Neural cell (in vitro differentiated cells): ENCODE measurements around the gene TP53I11. TPM values are rescaled to one million over a fixed set of nuclear protein-coding genes. Genes with fewer than 3 reads are reported as not detected.

Experiments
- H2AFZ ChIP-seq: fragments of 200-600, 300-800 bp; sonication (generic), shearing (Covaris generic); 2 replicates; pipeline ENCODE4 v1.6.0; 2014; ENCODE audit warnings: low read depth, mild to moderate bottlenecking, antibody characterized with exemption, low read length, moderate library complexity
- H3F3A ChIP-seq: fragments of 200-600 bp; shearing (Covaris generic); 2 replicates; pipeline ENCODE4 v1.6.1; 2016; ENCODE audit warnings: mild to moderate bottlenecking, moderate library complexity, mixed read lengths, antibody characterized with exemption, low read length; ENCODE audit not compliant: insufficient read depth, poor library complexity, severe bottlenecking
- H3K27ac ChIP-seq: fragments of 200-600, 300-800 bp; sonication (generic), shearing (Covaris generic); 2 replicates; pipeline ENCODE4 v1.5.1; 2014; ENCODE audit warnings: mild to moderate bottlenecking, low read length, moderate library complexity
- H3K27me3 ChIP-seq: fragments of 300-800, 200-600 bp; sonication (generic), shearing (Covaris generic); 2 replicates; pipeline ENCODE4 v1.6.0; 2014; ENCODE audit warnings: mild to moderate bottlenecking, low read depth, low read length, moderate library complexity; ENCODE audit not compliant: insufficient read depth
- H3K36me3 ChIP-seq: fragments of 300-800, 200-600 bp; sonication (generic), shearing (Covaris generic); 2 replicates; pipeline ENCODE4 v1.5.1; 2014; ENCODE audit warnings: mild to moderate bottlenecking, antibody characterized with exemption, low read length, moderate library complexity; ENCODE audit not compliant: insufficient read depth
- H3K4me2 ChIP-seq: fragments of 300-800, 200-600 bp; sonication (generic), shearing (Covaris generic); 2 replicates; pipeline ENCODE4 v1.6.0; 2014; ENCODE audit warnings: mild to moderate bottlenecking, low read length
- H3K4me3 ChIP-seq: fragments of 300-800, 200-600 bp; sonication (generic), shearing (Covaris generic); 2 replicates; pipeline ENCODE4 v1.5.1; 2014; ENCODE audit warnings: mild to moderate bottlenecking, low read length, moderate library complexity
- H3K79me2 ChIP-seq: fragments of 200-600 bp; shearing (Covaris generic); replicated peaks from 2 replicates; pipeline ENCODE4 v1.6.0; 2014; ENCODE audit warnings: mild to moderate bottlenecking, low read length, moderate library complexity; ENCODE audit not compliant: insufficient read depth
- H3K9ac ChIP-seq: fragments of 300-800, 200-600 bp; sonication (generic), shearing (Covaris generic); 2 replicates; pipeline ENCODE4 v1.6.1; 2016; ENCODE audit warnings: mild to moderate bottlenecking, low read length, mixed read lengths
- H3K9me2 ChIP-seq: fragments of 200-600 bp; shearing (Covaris generic); 2 replicates; pipeline ENCODE4 v1.6.1; 2016; ENCODE audit warnings: mild to moderate bottlenecking, low read length, mixed read lengths; ENCODE audit not compliant: insufficient read depth
- H3K9me3 ChIP-seq: fragments of 200-600, 300-800 bp; sonication (generic), shearing (Covaris generic); 2 replicates; pipeline ENCODE4 v1.6.1; 2016; ENCODE audit warnings: mild to moderate bottlenecking, mixed run types, low read length, moderate library complexity, mixed read lengths
- H4K20me1 ChIP-seq: fragments of 200-600 bp; shearing (Covaris generic); 2 replicates; pipeline ENCODE4 v1.6.1; 2016; ENCODE audit warnings: mild to moderate bottlenecking, mixed run types; ENCODE audit not compliant: insufficient read depth
- CTCF ChIP-seq: fragments of 450-650 bp; IDR thresholded peaks from 2 replicates; pipeline ENCODE4 v1.5.1; 2014; ENCODE audit warnings: antibody characterized with exemption, mild to moderate bottlenecking, moderate library complexity; ENCODE audit not compliant: poor library complexity, severe bottlenecking
- EP300 ChIP-seq: fragments of 450-650 bp; conservative IDR thresholded peaks from 2 replicates; pipeline ENCODE4 v1.6.1; 2014; ENCODE audit warnings: antibody characterized with exemption, mild to moderate bottlenecking, moderate library complexity; ENCODE audit not compliant: poor library complexity, severe bottlenecking
- EZH2 ChIP-seq: fragments of 200-600, 300-800 bp; shearing (Covaris generic), sonication (generic); IDR thresholded peaks from 2 replicates; pipeline ENCODE4 v1.6.1; 2014; ENCODE audit warnings: antibody characterized with exemption, low read length, borderline replicate concordance, mild to moderate bottlenecking; ENCODE audit not compliant: insufficient read depth, poor library complexity, severe bottlenecking
- MXI1 ChIP-seq: fragments of 450-650 bp; conservative IDR thresholded peaks from 2 replicates; pipeline ENCODE4 v1.6.1; 2014; ENCODE audit warnings: antibody characterized with exemption, mild to moderate bottlenecking; ENCODE audit not compliant: poor library complexity, severe bottlenecking
- POLR2AphosphoS5 ChIP-seq: IDR thresholded peaks from 2 replicates; pipeline ENCODE4 v1.6.1; 2012
- RAD21 ChIP-seq: fragments of 450-650 bp; conservative IDR thresholded peaks from 2 replicates; pipeline ENCODE4 v1.6.1; 2014; ENCODE audit warnings: antibody characterized with exemption, mild to moderate bottlenecking, moderate library complexity
- REST ChIP-seq: IDR thresholded peaks from 2 replicates; pipeline ENCODE4 v1.6.1; 2012; ENCODE audit warnings: borderline replicate concordance
- SMC3 ChIP-seq: fragments of 450-650 bp; conservative IDR thresholded peaks from 2 replicates; pipeline ENCODE4 v1.6.1; 2014; ENCODE audit warnings: antibody characterized with exemption, mild to moderate bottlenecking, moderate library complexity; ENCODE audit not compliant: poor library complexity
- TAF1 ChIP-seq: IDR thresholded peaks from 2 replicates; pipeline ENCODE4 v1.6.1; 2012; ENCODE audit warnings: low read depth
- polyA plus RNA-seq: library from polyadenylated mRNA; depleted of rRNA; stranded (reverse); fragments of >200 nt; gene quantifications from 2 replicates; pipeline ENCODE4 v1.2.3, GENCODE V29; 2014

The TP53I11 gene
- polyA plus RNA-seq, 1 donor from 2014 or later, result 30.0 TPM

- Histone ChIP-seq H3K4me2 (no peak overlapping the region), H3K9me3 (no peaks in the 10 kb centered on the region), H4K20me1 (no peaks in the 10 kb centered on the region), H3K4me3 (no peak overlapping the region), H3K36me3 (no peaks in the 10 kb centered on the region), H3K79me2 (no peaks in the 10 kb centered on the region), H3F3A (no peaks in the 10 kb centered on the region), H3K27ac (no peak overlapping the region), H3K9ac (no peak overlapping the region), H3K9me2 (no peaks in the 10 kb centered on the region), H2AFZ (no peak overlapping the region), H3K27me3 (no peaks in the 10 kb centered on the region)
- no peak for TF ChIP-seq TAF1
- no peak for TF ChIP-seq POLR2AphosphoS5
- no peak for TF ChIP-seq CTCF
- TF ChIP-seq REST, result no peak
- no peak for TF ChIP-seq RAD21
- no peak for TF ChIP-seq EP300
- TF ChIP-seq SMC3, result no peak
- TF ChIP-seq EZH2, result no peak
- no peak for TF ChIP-seq MXI1
Measured at GRCh38 chr11:44985721-44986120, 35.0 kb upstream of the TP53I11 start.

GRCh38 chr11:44983786-44984185 lies 33.1 kb upstream of the TP53I11 start:
- H3K9me3 ChIP-seq, result no peaks in the 10 kb centered on the region
- H3K79me2 ChIP-seq, result no peaks in the 10 kb centered on the region
- no peak overlapping the region for H3K27ac ChIP-seq
- no peak for TF ChIP-seq MXI1
- no peak for TF ChIP-seq EP300
- TF ChIP-seq CTCF, result no peak
- no peak for TF ChIP-seq RAD21
- TF ChIP-seq TAF1, result no peak
- TF ChIP-seq POLR2AphosphoS5, result no peak
- TF ChIP-seq EZH2, result no peak
- no peak for TF ChIP-seq SMC3
- TF ChIP-seq REST, result no peak
- no peaks in the 10 kb centered on the region for H3F3A ChIP-seq
- no peak overlapping the region for H2AFZ ChIP-seq
- no peak overlapping the region for H3K4me2 ChIP-seq
- H3K9me2 ChIP-seq, result no peaks in the 10 kb centered on the region
- H3K9ac ChIP-seq, result no peak overlapping the region
- H3K36me3 ChIP-seq, result no peaks in the 10 kb centered on the region
- H3K27me3 ChIP-seq, result no peaks in the 10 kb centered on the region
- H4K20me1 ChIP-seq, result no peaks in the 10 kb centered on the region
- H3K4me3 ChIP-seq, result no peak overlapping the region
